ENCODE measurements around the gene ZNF770. TPM values are rescaled to one million over a fixed set of nuclear protein-coding genes. Genes with fewer than 3 reads are reported as not detected.

ZNF770 gene
- total and polyA plus RNA-seq, 10 of the 15 experiments (the other 5 are each of a cell fraction or from before 2014, with no cell fraction given) = 1.8 to 118 (median 26.0) TPM

GRCh38 chr15:34973512-34973911, 14.6 kb downstream of the ZNF770 start:
- Histone ChIP-seq H3K79me2 (ENCODE audit: control insufficient read depth, insufficient read depth, low read length) (peaks cover 12% of the 10 kb centered on the region), H3K9me3 (replicated peaks; ENCODE audit: control insufficient read depth, insufficient read depth, low read length) (no peaks in the 10 kb centered on the region), H3K4me3 (no peak overlapping the region), H3K4me1 (ENCODE audit: control insufficient read depth, insufficient read depth, low read length) (peaks cover 2% of the 10 kb centered on the region; the same call in 1 of the 2 replicates), H3K27me3 (replicated peaks in 1 of 2; ENCODE audit: control insufficient read depth in 2 of 2, insufficient read depth in 2 of 2, low read length in 1 of 2) (no peaks in the 10 kb centered on the region), H3K27ac (ENCODE audit: control insufficient read depth, insufficient read depth) (no peak overlapping the region), H3K4me2 (ENCODE audit: control insufficient read depth, insufficient read depth) (no peak overlapping the region), H4K20me1 (ENCODE audit: control insufficient read depth, insufficient read depth) (no peaks in the 10 kb centered on the region), H3K36me3 (ENCODE audit: control insufficient read depth in 2 of 2, insufficient read depth in 2 of 2, low read length in 1 of 2) (peaks cover 0 to 3% of the 10 kb centered on the region in 2 experiments; a peak in 1 of 4 replicates), H2AFZ (ENCODE audit: control insufficient read depth, low read depth, low read length) (no peak overlapping the region), H3K9ac (ENCODE audit: control insufficient read depth, insufficient read depth, low read length) (no peak overlapping the region)
- in situ Hi-C loops (cut with MboI) = no loop called here
- ChIA-PET POLR2A (interaction anchor here (1.7 kb wide), 1 partner anchor 14 kb away, joined by 3 read pairs; no protein-coding TSS in a partner anchor), RAD21 (ENCODE audit: unreplicated experiment) (no interaction called here), CTCF (interaction anchor here (1.7 kb wide), 1 partner anchor 11 kb away, joined by 8 read pairs; no protein-coding TSS in a partner anchor), SMC1A (ENCODE audit: uncharacterized antibody, unreplicated experiment) (interaction anchor here (0.7 to 2.2 kb wide), 2 partner anchors 10 to 20 kb away, joined by 3 to 6 read pairs; no protein-coding TSS in a partner anchor)
- ATAC-seq (no peak), FAIRE-seq (no peak), DNase-seq (ENCODE audit: low read depth, low spot score) (no peak)
- no TSS peak for BruUV-seq (replicated peaks)
- TF ChIP-seq EP300 (IDR thresholded peaks at IDR 0.05; ENCODE audit: borderline replicate concordance in 1 of 2, control insufficient read depth in 1 of 2, low read depth in 2 of 2, low read length in 2 of 2) = no peak
- no peak for TF ChIP-seq MEF2A (IDR thresholded peaks at IDR 0.05; ENCODE audit: insufficient read depth, low read depth, low read length)
- TF ChIP-seq CBX3 (IDR thresholded peaks at IDR 0.05; ENCODE audit: borderline replicate concordance, low read depth) = no peak
- TF ChIP-seq SP1 (IDR thresholded peaks at IDR 0.05; ENCODE audit: low read depth, low read length) = no peak
- no peak for TF ChIP-seq CBFB (IDR thresholded peaks at IDR 0.05; ENCODE audit: low read depth)
- TF ChIP-seq POU2F2 (IDR thresholded peaks at IDR 0.05; ENCODE audit: borderline replicate concordance, low read depth, low read length) = no peak
- no peak for TF ChIP-seq PML (IDR thresholded peaks at IDR 0.05; ENCODE audit: low read length)
- TF ChIP-seq CHD1 (IDR thresholded peaks at IDR 0.05; ENCODE audit: low read depth, low read length) = no peak
- no peak for TF ChIP-seq NFYA (IDR thresholded peaks at IDR 0.05; ENCODE audit: borderline replicate concordance, low read depth, low read length)
- TF ChIP-seq SMAD1 (IDR thresholded peaks at IDR 0.05; ENCODE audit: low read depth, partially characterized antibody) = no peak
- no peak for TF ChIP-seq ZNF592 (IDR thresholded peaks at IDR 0.05)
- no peak for TF ChIP-seq ASH2L (IDR thresholded peaks at IDR 0.05; ENCODE audit: borderline replicate concordance, low read depth)
- no peak for TF ChIP-seq RELB (IDR thresholded peaks at IDR 0.05; ENCODE audit: low read depth)
- no peak for TF ChIP-seq RUNX3 (IDR thresholded peaks at IDR 0.05; ENCODE audit: low read length)
- no peak for TF ChIP-seq NFXL1 (IDR thresholded peaks at IDR 0.05; ENCODE audit: borderline replicate concordance)
- TF ChIP-seq ZNF24 (IDR thresholded peaks at IDR 0.05) = no peak
- no peak for TF ChIP-seq TBL1XR1 (IDR thresholded peaks at IDR 0.05; ENCODE audit: low read depth, low read length)
- intact Hi-C loops (cut with micrococcal nuclease; ENCODE audit: unreplicated experiment) = no loop called here
- WGBS (ENCODE audit: insufficient coverage, insufficient replicate concordance, low lambda C conversion rate, missing lambda C conversion rate) = 75% methylated on average over 2 of the region's 2 CpGs

Measured in GM12878 (cell line).